WTC11 (cell line): Measurements from ENCODE around the gene NOXA1.

Source experiments
- CTCF ChIP-seq: fragments of 200-600 bp; IDR thresholded peaks from 2 replicates; pipeline ENCODE4 v1.8.0; 2022; ENCODE audit warnings: antibody characterized with exemption
- SOX15 ChIP-seq: fragments of 250-450 bp; sonication (Bioruptor Pico); IDR thresholded peaks from 2 replicates; pipeline ENCODE4 v1.9.0; 2021; ENCODE audit warnings: mild to moderate bottlenecking
- TEAD4 ChIP-seq: sonication (generic); formaldehyde crosslinking; IDR thresholded peaks from 2 replicates; pipeline ENCODE4 v1.8.0; 2022; ENCODE audit warnings: mild to moderate bottlenecking, missing genetic modification reagents
- ZNF281 ChIP-seq: sonication (generic); formaldehyde crosslinking; IDR thresholded peaks from 2 replicates; pipeline ENCODE4 v1.8.0; 2023; ENCODE audit warnings: mild to moderate bottlenecking, missing genetic modification reagents

- TF ChIP-seq SOX15 (no peak), ZNF281 (CRISPR knock-in tag) (no peak), CTCF (no peak), TEAD4 (CRISPR knock-in tag) (no peak)
These were observed 37.4 kb downstream of the NOXA1 start for GRCh38 chr9:137460363-137461315.
